ENCODE results near the gene CARS1. TPM values are rescaled to one million over a fixed set of nuclear protein-coding genes. Genes with fewer than 3 reads are reported as not detected.

Gene CARS1
- total and polyA plus RNA-seq, 2 experiments from 2014 or later, result 72.9 to 95.9 TPM

DNA sequence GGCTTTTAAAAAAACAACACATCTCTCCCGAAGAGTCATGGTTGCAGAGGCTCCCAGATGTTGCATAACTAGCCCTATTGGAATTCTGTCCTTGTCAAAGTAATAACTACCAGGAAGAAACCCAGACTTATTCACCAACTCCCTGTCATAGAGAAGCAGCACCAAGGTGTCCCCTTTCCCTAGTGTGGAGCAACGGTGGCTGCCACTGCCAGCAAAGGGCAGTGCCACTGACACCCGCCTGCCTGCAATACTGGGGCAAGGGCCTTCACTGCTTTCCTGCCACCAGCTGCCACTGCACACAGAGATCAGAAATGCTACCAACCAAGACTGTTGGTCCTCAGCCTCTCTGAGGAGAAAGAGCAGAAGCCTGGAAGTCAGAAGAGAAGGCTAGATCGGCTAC lies 92.4 kb downstream of the CARS1 start:
- no peak overlapping the region for H2AFZ ChIP-seq
- no peak for TF ChIP-seq ZNF462 (CRISPR knock-in tag; IDR thresholded peaks at IDR 0.05)
- TF ChIP-seq ZNF114 (CRISPR knock-in tag; IDR thresholded peaks at IDR 0.05), result no peak
- no peak for TF ChIP-seq ZNF331 (CRISPR knock-in tag; IDR thresholded peaks at IDR 0.05; ENCODE audit: low read depth)
- TF ChIP-seq EZH2 (IDR thresholded peaks at IDR 0.05; ENCODE audit: low read depth, unreplicated experiment), result no peak
- TF ChIP-seq STAT1 (IDR thresholded peaks at IDR 0.05; ENCODE audit: unreplicated experiment), result no peak
- no peak for TF ChIP-seq CTCF (conservative IDR thresholded peaks at IDR 0.05; ENCODE audit: low read depth in 2 of 2)
- no peak for TF ChIP-seq POLR2AphosphoS5 (IDR thresholded peaks at IDR 0.05; ENCODE audit: low read depth)
- TF ChIP-seq NANOG (IDR thresholded peaks at IDR 0.05; ENCODE audit: borderline replicate concordance), result no peak
- TF ChIP-seq, protein P1, sequence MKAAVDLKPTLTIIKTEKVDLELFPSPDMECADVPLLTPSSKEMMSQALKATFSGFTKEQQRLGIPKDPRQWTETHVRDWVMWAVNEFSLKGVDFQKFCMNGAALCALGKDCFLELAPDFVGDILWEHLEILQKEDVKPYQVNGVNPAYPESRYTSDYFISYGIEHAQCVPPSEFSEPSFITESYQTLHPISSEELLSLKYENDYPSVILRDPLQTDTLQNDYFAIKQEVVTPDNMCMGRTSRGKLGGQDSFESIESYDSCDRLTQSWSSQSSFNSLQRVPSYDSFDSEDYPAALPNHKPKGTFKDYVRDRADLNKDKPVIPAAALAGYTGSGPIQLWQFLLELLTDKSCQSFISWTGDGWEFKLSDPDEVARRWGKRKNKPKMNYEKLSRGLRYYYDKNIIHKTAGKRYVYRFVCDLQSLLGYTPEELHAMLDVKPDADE (IDR thresholded peaks at IDR 0.05), result no peak
- no peak for TF ChIP-seq EZH2phosphoT487 (IDR thresholded peaks at IDR 0.05; ENCODE audit: unreplicated experiment)
- no peak for TF ChIP-seq REST (IDR thresholded peaks at IDR 0.05; ENCODE audit: unreplicated experiment)
- TF ChIP-seq JUNB (IDR thresholded peaks at IDR 0.05; ENCODE audit: unreplicated experiment), result no peak
- no peak for TF ChIP-seq CREB1 (CRISPR knock-in tag; IDR thresholded peaks at IDR 0.05; ENCODE audit: low read depth)
- peaks cover 88% of the 10 kb centered on the region for H3K79me2 ChIP-seq (replicated peaks; ENCODE audit: insufficient read depth)
- no peak for ATAC-seq
- no peaks in the 10 kb centered on the region for H3K27me3 ChIP-seq (ENCODE audit: insufficient read depth)
- no peak overlapping the region for H3K4me3 ChIP-seq
- H3F3A ChIP-seq (replicated peaks; ENCODE audit: low read depth), result 0 out of 2 replicates have a peak, but pooled peaks cover 24% of the 10 kb centered on the region
- H4K20me1 ChIP-seq (replicated peaks; ENCODE audit: insufficient read depth), result peaks cover 77% of the 10 kb centered on the region
- no peak overlapping the region for H3K27ac ChIP-seq (ENCODE audit: low read depth)
- DNase-seq (ENCODE audit: low spot score), result no peak
- H3K4me1 ChIP-seq (ENCODE audit: insufficient read depth), result peaks cover 27% of the 10 kb centered on the region
- Mint-ChIP-seq H3K4me1 (peaks cover 29% of the 10 kb centered on the region), H3K36me3 (ENCODE audit: low read depth) (peaks cover 95% of the 10 kb centered on the region), H3K27ac (no peak overlapping the region), H3K27me3 (ENCODE audit: insufficient read depth, low read depth, poor library complexity) (peaks cover 4% of the 10 kb centered on the region), H3K9me3 (no peaks in the 10 kb centered on the region), H3K4me3 (no peak overlapping the region)
- no peaks in the 10 kb centered on the region for H3K9me2 ChIP-seq (ENCODE audit: insufficient read depth)
- H3K4me2 ChIP-seq, result no peak overlapping the region
- H3K36me3 ChIP-seq (ENCODE audit: insufficient read depth), result peaks cover 63% of the 10 kb centered on the region

Measured in GM23338 (cell line).